CD8-positive, alpha-beta memory T cell (primary cell): ENCODE data around the gene ZAP70. TPM values are rescaled to one million over a fixed set of nuclear protein-coding genes. Genes with fewer than 3 reads are reported as not detected.
A peak's percentile ranks its signal among the peaks of the same experiment; 100 is the strongest.

Experiments used
- CTCF ChIA-PET: fragments of 350-600 bp; sonication (Branson Sonifier 250); formaldehyde crosslinking; loops from one replicate; lab custom pipeline; 2021; ENCODE audit warnings: antibody characterized with exemption; lab: Charles Lee
- POLR2A ChIA-PET: fragments of 350-600 bp; sonication (Branson Sonifier 250); formaldehyde crosslinking; loops from one replicate; lab custom pipeline; 2021; ENCODE audit warnings: antibody characterized with exemption; lab: Charles Lee
- DNase-seq, 5 donors: peaks; one replicate each; pipeline versions ENCODE4 v3.0.0 to v3.0.0-alpha.2; 2020 to 2022; ENCODE audit warnings: mixed read lengths in 1 of 5
- H3K27ac ChIP-seq: one replicate; pipeline ENCODE4 v1.7.0; 2013; ENCODE audit warnings: low read depth, mild to moderate bottlenecking, low read length, moderate library complexity
- H3K27me3 ChIP-seq: 2 replicates; pipeline ENCODE4 v1.7.0; 2013; ENCODE audit warnings: low read length, mild to moderate bottlenecking; ENCODE audit not compliant: insufficient read depth, poor library complexity, severe bottlenecking
- H3K36me3 ChIP-seq: 2 replicates; pipeline ENCODE4 v1.7.0; 2013; ENCODE audit warnings: mild to moderate bottlenecking, low read length, moderate library complexity; ENCODE audit not compliant: insufficient read depth
- H3K4me1 ChIP-seq: 2 replicates; pipeline ENCODE4 v1.7.0; 2013; ENCODE audit warnings: mild to moderate bottlenecking, low read length, moderate library complexity; ENCODE audit not compliant: insufficient read depth
- H3K4me3 ChIP-seq: 2 replicates; pipeline ENCODE4 v1.7.0; 2013; ENCODE audit warnings: mild to moderate bottlenecking, low read length
- H3K9me3 ChIP-seq: 2 replicates; pipeline ENCODE4 v1.7.0; 2013; ENCODE audit warnings: mild to moderate bottlenecking, low read length
- H3K27ac Mint-ChIP-seq, 8 donors: one replicate each; pipeline ENCODE4 v1.8.0; 2020 to 2021; ENCODE audit warnings: mixed read lengths in 8 of 8, mild to moderate bottlenecking in 6 of 8, inconsistent platforms in 3 of 8, moderate library complexity in 3 of 8
- H3K27me3 Mint-ChIP-seq, 2 donors: one replicate each; pipeline ENCODE4 v1.8.0; 2020 to 2021; ENCODE audit warnings: mixed read lengths in 2 of 2, mild to moderate bottlenecking in 1 of 2, moderate library complexity in 1 of 2
- H3K36me3 Mint-ChIP-seq, 3 donors: one replicate each; pipeline ENCODE4 v1.8.0; 2020 to 2021; ENCODE audit warnings: mixed read lengths in 3 of 3, inconsistent platforms in 1 of 3, mild to moderate bottlenecking in 1 of 3
- H3K4me1 Mint-ChIP-seq, 3 donors: one replicate each; pipeline ENCODE4 v1.8.0; 2020 to 2021; ENCODE audit warnings: mixed read lengths in 3 of 3, inconsistent platforms in 1 of 3, mild to moderate bottlenecking in 1 of 3
- H3K4me3 Mint-ChIP-seq, 7 donors: one replicate each; pipeline ENCODE4 v1.8.0; 2020 to 2021; ENCODE audit warnings: mixed read lengths in 7 of 7, mild to moderate bottlenecking in 6 of 7, moderate library complexity in 4 of 7, inconsistent platforms in 2 of 7
- H3K9me3 Mint-ChIP-seq, 5 donors: one replicate each; pipeline ENCODE4 v1.8.0; 2020 to 2022; ENCODE audit warnings: mixed read lengths in 5 of 5, mild to moderate bottlenecking in 3 of 5, moderate library complexity in 2 of 5, inconsistent platforms in 1 of 5
- polyA plus RNA-seq: library from polyadenylated mRNA; unstranded; fragments of 300-500 nt; fragmentation: Illumina TruSeq; gene quantifications from one replicate; pipeline ENCODE4 v1.2.3, GENCODE V29; 2021
- total RNA-seq, 2 experiments: library from RNA; stranded (reverse); gene quantifications; one replicate each; pipeline ENCODE4 v1.2.3, GENCODE V29; 2021

Gene ZAP70
- total and polyA plus RNA-seq, 3 experiments from 2014 or later: 180 to 197 (median 184) TPM

GRCh38 chr2:97714950-97715652 is 1.7 kb downstream of the ZAP70 start:
- peak overlapping the region; percentile 91 for H3K4me3 ChIP-seq
- H3K4me1 ChIP-seq: peaks cover 82% of the 10 kb centered on the region
- POLR2A ChIA-PET: interaction anchor here (3.4 kb wide), 1 partner anchor 27 kb away, joined by 13 read pairs; no protein-coding TSS in a partner anchor
- Mint-ChIP-seq H3K4me3 (peak overlapping the region; percentile 89 to 99 (median 93)), H3K36me3 (peaks cover 13 to 62% (median 19%) of the 10 kb centered on the region in 3 donors), H3K9me3 (no peaks in the 10 kb centered on the region), H3K27ac (peak overlapping the region; percentile 94 to 100 (median 98)), H3K4me1 (peaks cover 85 to 95% (median 86%) of the 10 kb centered on the region in 3 donors), H3K27me3 (peaks cover 0 to 4% of the 10 kb centered on the region in 2 donors)
- no peak for DNase-seq
- peak overlapping the region; percentile 82 for H3K27ac ChIP-seq
- CTCF ChIA-PET: interaction anchor here (1.3 to 16.2 kb wide), 3 partner anchors 14 to 52 kb away, joined by 4 to 301 read pairs (median 43); no protein-coding TSS in a partner anchor
- no peaks in the 10 kb centered on the region for H3K27me3 ChIP-seq
- peaks cover 4% of the 10 kb centered on the region for H3K36me3 ChIP-seq
- no peaks in the 10 kb centered on the region for H3K9me3 ChIP-seq

- CTCF ChIA-PET: interaction anchor here (1.4 to 16.2 kb wide), 3 partner anchors 17 to 30 kb away, joined by 3 to 301 read pairs (median 17); no protein-coding TSS in a partner anchor
- Mint-ChIP-seq H3K4me3 (peak overlapping the region; percentile 89 to 99 (median 93)), H3K27ac (peak overlapping the region; percentile 94 to 100 (median 98)), H3K9me3 (no peaks in the 10 kb centered on the region), H3K27me3 (peaks cover 0 to 4% of the 10 kb centered on the region in 2 donors), H3K4me1 (peaks cover 87 to 96% (median 87%) of the 10 kb centered on the region in 3 donors), H3K36me3 (peaks cover 20 to 70% (median 24%) of the 10 kb centered on the region in 3 donors)
- peaks cover 81% of the 10 kb centered on the region for H3K4me1 ChIP-seq
- no peaks in the 10 kb centered on the region for H3K9me3 ChIP-seq
- H3K4me3 ChIP-seq: peak overlapping the region; percentile 91
- H3K27me3 ChIP-seq: no peaks in the 10 kb centered on the region
- H3K27ac ChIP-seq: peak overlapping the region; percentile 27
- H3K36me3 ChIP-seq: peaks cover 11% of the 10 kb centered on the region
- POLR2A ChIA-PET: no interaction called here
- no peak for DNase-seq
These were observed 2.7 kb downstream of the ZAP70 start for GRCh38 chr2:97715951-97716694.

GRCh38 chr2:97716695-97717612 is 3.6 kb downstream of the ZAP70 start:
- H3K36me3 Mint-ChIP-seq: peaks cover 21 to 72% (median 24%) of the 10 kb centered on the region in 3 donors
- Histone ChIP-seq H3K4me3 (peak overlapping the region; percentile 91), H3K4me1 (peaks cover 81% of the 10 kb centered on the region), H3K36me3 (peaks cover 11% of the 10 kb centered on the region), H3K27me3 (no peaks in the 10 kb centered on the region), H3K27ac (peak overlapping the region; percentile 41), H3K9me3 (no peaks in the 10 kb centered on the region)
- peaks cover 0 to 4% of the 10 kb centered on the region in 2 donors for H3K27me3 Mint-ChIP-seq
- peak overlapping the region; percentile 94 to 100 (median 98) for H3K27ac Mint-ChIP-seq
- H3K4me3 Mint-ChIP-seq: peak overlapping the region; percentile 89 to 99 (median 93)
- POLR2A ChIA-PET: interaction anchor here (1.7 kb wide), 1 partner anchor 14 kb away, joined by 7 read pairs; no protein-coding TSS in a partner anchor
- peak in 1 of 5 donors; percentile 40 for DNase-seq
- peaks cover 81 to 93% (median 81%) of the 10 kb centered on the region in 3 donors for H3K4me1 Mint-ChIP-seq
- no peaks in the 10 kb centered on the region for H3K9me3 Mint-ChIP-seq
- CTCF ChIA-PET: interaction anchor here (1.4 to 16.2 kb wide), 5 partner anchors 8 to 126 kb away, joined by 3 to 301 read pairs (median 14); no protein-coding TSS in a partner anchor

- no peaks in the 10 kb centered on the region for H3K27me3 ChIP-seq
- Mint-ChIP-seq H3K27ac (peak overlapping the region; percentile 86 to 100 (median 98)), H3K9me3 (no peaks in the 10 kb centered on the region), H3K4me1 (peaks cover 79 to 93% (median 81%) of the 10 kb centered on the region in 3 donors), H3K4me3 (peak overlapping the region; percentile 89 to 99 (median 93)), H3K36me3 (peaks cover 23 to 79% (median 24%) of the 10 kb centered on the region in 3 donors), H3K27me3 (peaks cover 0 to 4% of the 10 kb centered on the region in 2 donors)
- CTCF ChIA-PET: interaction anchor here (1.0 to 16.2 kb wide), 8 partner anchors 8 to 127 kb away, joined by 3 to 301 read pairs (median 8); no protein-coding TSS in a partner anchor
- H3K36me3 ChIP-seq: peaks cover 15% of the 10 kb centered on the region
- peak overlapping the region; percentile 91 for H3K4me3 ChIP-seq
- peak in 1 of 5 donors; percentile 32 for DNase-seq
- H3K4me1 ChIP-seq: peaks cover 81% of the 10 kb centered on the region
- peak overlapping the region; percentile 41 for H3K27ac ChIP-seq
- POLR2A ChIA-PET: interaction anchor here (1.7 to 1.8 kb wide), 2 partner anchors 13 to 23 kb away, joined by 7 to 11 read pairs; no protein-coding TSS in a partner anchor
- no peaks in the 10 kb centered on the region for H3K9me3 ChIP-seq
These were observed 4.2 kb downstream of the ZAP70 start for GRCh38 chr2:97717613-97717995.

- Histone ChIP-seq H3K4me1 (peaks cover 81% of the 10 kb centered on the region), H3K9me3 (no peaks in the 10 kb centered on the region), H3K27me3 (no peaks in the 10 kb centered on the region), H3K36me3 (peaks cover 21% of the 10 kb centered on the region), H3K27ac (peak overlapping the region; percentile 58), H3K4me3 (peak overlapping the region; percentile 91)
- H3K4me1 Mint-ChIP-seq: peaks cover 79 to 93% (median 81%) of the 10 kb centered on the region in 3 donors
- ChIA-PET CTCF (interaction anchor here (0.6 to 16.2 kb wide), 11 partner anchors 9 to 128 kb away, joined by 3 to 301 read pairs (median 7); no protein-coding TSS in a partner anchor), POLR2A (interaction anchor here (0.9 to 1.8 kb wide), 4 partner anchors 10 to 24 kb away, joined by 4 to 11 read pairs (median 6); no protein-coding TSS in a partner anchor)
- peak overlapping the region; percentile 86 to 100 (median 98) for H3K27ac Mint-ChIP-seq
- no peaks in the 10 kb centered on the region for H3K9me3 Mint-ChIP-seq
- peak overlapping the region; percentile 89 to 99 (median 93) for H3K4me3 Mint-ChIP-seq
- H3K27me3 Mint-ChIP-seq: peaks cover 0 to 4% of the 10 kb centered on the region in 2 donors
- peaks cover 26 to 84% (median 29%) of the 10 kb centered on the region in 3 donors for H3K36me3 Mint-ChIP-seq
- DNase-seq: peak; percentile 68 to 88 (median 78)
These were observed 4.9 kb downstream of the ZAP70 start for GRCh38 chr2:97718051-97718882.

- Mint-ChIP-seq H3K27me3 (peaks cover 0 to 4% of the 10 kb centered on the region in 2 donors), H3K9me3 (no peaks in the 10 kb centered on the region), H3K4me3 (peak overlapping the region; percentile 89 to 99 (median 93)), H3K4me1 (peaks cover 79 to 93% (median 82%) of the 10 kb centered on the region in 3 donors), H3K36me3 (peaks cover 21 to 84% (median 29%) of the 10 kb centered on the region in 3 donors), H3K27ac (peak overlapping the region; percentile 86 to 100 (median 98))
- POLR2A ChIA-PET: interaction anchor here (0.9 to 1.8 kb wide), 3 partner anchors 9 to 24 kb away, joined by 4 to 11 read pairs (median 6); no protein-coding TSS in a partner anchor
- CTCF ChIA-PET: interaction anchor here (0.6 to 16.2 kb wide), 10 partner anchors 10 to 128 kb away, joined by 3 to 301 read pairs (median 8); no protein-coding TSS in a partner anchor
- Histone ChIP-seq H3K36me3 (peaks cover 27% of the 10 kb centered on the region), H3K9me3 (no peaks in the 10 kb centered on the region), H3K27me3 (no peaks in the 10 kb centered on the region), H3K27ac (peak overlapping the region; percentile 58), H3K4me1 (peaks cover 86% of the 10 kb centered on the region), H3K4me3 (peak overlapping the region; percentile 91)
- DNase-seq: peak in 1 of 5 donors; percentile 51
These were observed 5.6 kb downstream of the ZAP70 start for GRCh38 chr2:97718942-97719341.
